Cortex of kidney (tissue), 1 donor: ENCODE results near the gene KRTAP22-2.

Source experiments
- DNase-seq: peaks from one replicate; lab custom pipeline; 2025; lab: John Stamatoyannopoulos, UW

The KRTAP22-2 gene

GRCh38 chr21:30590297-30590696 lies at the start of gene KRTAP22-2:
KRTAP22-2 (minus strand) TSS chr21:30590397.
- no peak for DNase-seq

GRCh38 chr21:30638686-30639085 lies 48.5 kb upstream of the KRTAP22-2 start:
- DNase-seq, result no peak

GRCh38 chr21:30634906-30635305 lies 44.7 kb upstream of the KRTAP22-2 start, which contains the start of gene KRTAP20-2:
KRTAP20-2 (plus strand) TSS chr21:30635206; CDS start chr21:30635264, 58 bp downstream.
- DNase-seq, result no peak

- no peak for DNase-seq
These were observed 39.0 kb upstream of the KRTAP22-2 start for GRCh38 chr21:30629200-30629599.

- DNase-seq, result no peak
These were observed 37.9 kb upstream of the KRTAP22-2 start for GRCh38 chr21:30628109-30628508.

GRCh38 chr21:30625449-30626165 lies 35.4 kb upstream of the KRTAP22-2 start:
- no peak for DNase-seq

- DNase-seq, result no peak
These were observed 33.2 kb upstream of the KRTAP22-2 start for GRCh38 chr21:30623362-30623761.

- no peak for DNase-seq
These were observed 30.3 kb upstream of the KRTAP22-2 start, which contains the start of gene KRTAP20-4 for GRCh38 chr21:30620522-30620921. KRTAP20-4 (plus strand) TSS chr21:30620627.

GRCh38 chr21:30620080-30620479 lies 29.9 kb upstream of the KRTAP22-2 start:
- no peak for DNase-seq

GRCh38 chr21:30616125-30616524 lies 25.9 kb upstream of the KRTAP22-2 start, which contains the start of gene KRTAP20-1:
KRTAP20-1 (plus strand) TSS chr21:30616425; CDS start chr21:30616455, 30 bp downstream.
- DNase-seq, result no peak

GRCh38 chr21:30615199-30615598 lies 25.0 kb upstream of the KRTAP22-2 start:
- DNase-seq, result no peak

GRCh38 chr21:30613836-30614235 lies 23.6 kb upstream of the KRTAP22-2 start, which contains the start of gene KRTAP6-1:
KRTAP6-1 (minus strand) TSS chr21:30613930; CDS start chr21:30613904, 26 bp downstream.
- no peak for DNase-seq

- DNase-seq, result no peak
These were observed 21.9 kb upstream of the KRTAP22-2 start for GRCh38 chr21:30612132-30612531.

GRCh38 chr21:30605968-30606367 lies 15.8 kb upstream of the KRTAP22-2 start:
- no peak for DNase-seq

GRCh38 chr21:30600787-30601186 lies 10.6 kb upstream of the KRTAP22-2 start, which contains the start of gene KRTAP22-1:
KRTAP22-1 (plus strand) TSS chr21:30601087.
- DNase-seq, result no peak

- no peak for DNase-seq
These were observed 8.6 kb upstream of the KRTAP22-2 start, which contains the start of gene KRTAP6-2 for GRCh38 chr21:30598802-30599201. KRTAP6-2 (minus strand) TSS chr21:30598902; CDS start chr21:30598874, 28 bp downstream.

- DNase-seq, result no peak
These were observed 1.9 kb upstream of the KRTAP22-2 start, which contains the start of gene KRTAP6-3 for GRCh38 chr21:30592140-30592539. KRTAP6-3 (plus strand) TSS chr21:30592440; CDS start chr21:30592446, 6 bp downstream.

- DNase-seq, result no peak
These were observed 7.3 kb downstream of the KRTAP22-2 start for GRCh38 chr21:30582870-30583269.

- DNase-seq, result no peak
These were observed 10.1 kb downstream of the KRTAP22-2 start for GRCh38 chr21:30580132-30580531.

GRCh38 chr21:30579346-30579745 lies 10.9 kb downstream of the KRTAP22-2 start:
- DNase-seq, result no peak

GRCh38 chr21:30577766-30578165 lies 12.4 kb downstream of the KRTAP22-2 start:
- DNase-seq, result no peak

- DNase-seq, result no peak
These were observed 22.6 kb downstream of the KRTAP22-2 start for GRCh38 chr21:30567617-30568016.

- DNase-seq, result no peak
These were observed 26.6 kb downstream of the KRTAP22-2 start for GRCh38 chr21:30563630-30564029.
